Heart left ventricle (tissue), 16 donors: ENCODE results near the gene IFIT1. TPM values are rescaled to one million over a fixed set of nuclear protein-coding genes. Genes with fewer than 3 reads are reported as not detected.

Experiments
- ATAC-seq, 4 donors: fragments of 200-7000 bp; cut with Tn5 transposase; one replicate each; pipeline ENCODE4 v1.9.1; 2020 to 2022; ENCODE audit warnings: moderate library complexity in 4 of 4, mild to moderate bottlenecking in 3 of 4, moderate number of reproducible peaks in 1 of 4
- DNase-seq, 5 donors: peaks; one replicate each; pipeline ENCODE4 v3.0.0-alpha.2; 2020
- H3K27ac ChIP-seq, 12 donors: fragments of 200-600 bp; sonication (generic) in 4 of 12; one replicate each; pipeline versions ENCODE4 v1.5.0 to v1.8.0; 2016 to 2022; ENCODE audit warnings: mild to moderate bottlenecking in 2 of 12
- H3K27me3 ChIP-seq, 9 donors: fragments of 200-600 bp; sonication (generic) in 2 of 9; one replicate each; pipeline versions ENCODE4 v1.5.1 to v1.8.0; 2016 to 2022; ENCODE audit warnings: mild to moderate bottlenecking in 3 of 9
- H3K36me3 ChIP-seq, 9 donors: fragments of 200-600 bp; sonication (generic) in 2 of 9; one replicate each; pipeline versions ENCODE4 v1.5.0 to v1.8.0; 2018 to 2022; ENCODE audit warnings: mild to moderate bottlenecking in 2 of 9
- H3K4me1 ChIP-seq, 12 donors: fragments of 200-600 bp; sonication (generic) in 4 of 12; one replicate each; pipeline versions ENCODE4 v1.5.0 to v1.8.0; 2016 to 2022; ENCODE audit warnings: mild to moderate bottlenecking in 3 of 12
- H3K4me3 ChIP-seq, 12 donors: fragments of 200-600 bp; sonication (generic) in 4 of 12; one replicate each; pipeline versions ENCODE4 v1.5.0 to v1.8.0; 2017 to 2022; ENCODE audit warnings: mild to moderate bottlenecking in 9 of 12, moderate library complexity in 4 of 12
- H3K9me3 ChIP-seq, 12 donors: fragments of 200-600 bp; sonication (generic) in 4 of 12; one replicate each; pipeline versions ENCODE4 v1.5.0 to v1.8.0; 2016 to 2022; ENCODE audit warnings: mild to moderate bottlenecking in 1 of 12
- CTCF ChIP-seq, 12 donors: fragments of 200-600 bp; sonication (generic) in 4 of 12; IDR thresholded peaks; one replicate each; pipeline versions ENCODE4 v1.5.0 to v1.8.0; 2018 to 2022; ENCODE audit warnings: antibody characterized with exemption in 12 of 12, mild to moderate bottlenecking in 5 of 12
- POLR2A ChIP-seq, 2 donors: fragments of 450-650 bp; IDR thresholded peaks; one replicate each; pipeline ENCODE4 v1.6.1; 2017; ENCODE audit warnings: antibody characterized with exemption in 2 of 2, mild to moderate bottlenecking in 2 of 2, moderate library complexity in 2 of 2
- WGBS, 4 donors: extraction: QIAGEN DNeasy Blood & Tissue Kit in 2 of 4; methylation state at CpG; one replicate each; pipeline versions ENCODE4 v1.1.5 to v1.1.7; 2013 to 2018; 5-methylcytosine and 5-hydroxymethylcytosine counted together
- intact Hi-C, 10 donors: fragments of 100-400 bp; cut with DNase I; formaldehyde crosslinking; loops; one replicate each; pipeline versions ENCODE4 v1.11.1 to v1.14.2; 2022
- polyA plus RNA-seq, 2 donors: library from polyadenylated mRNA; stranded (reverse); fragments of 200-250 nt; gene quantifications; one replicate each; pipeline ENCODE4 v1.2.3, GENCODE V29; 2013
- total RNA-seq, 9 donors: library from RNA; depleted of rRNA in 2 of 9; stranded (reverse); fragments of >200 nt in 2 of 9; fragmentation: NEBNext Ultra II Directional in 3 of 9; extraction: Animal tissue kit (Norgen Biotek cat#: 25700) in 3 of 9; gene quantifications; one replicate each; pipeline versions ENCODE4 v1.1.0 to v1.2.4, GENCODE V29; 2016 to 2023
- donor health status: ischemic (EF 13 %, LVEDD 7.1; RV severe dilation, severe dysfunction).
- donor health status: healthy with polysubstance abuse.
- donor health status: DM: no; HTN: yes; CAD: no.
- donor health status: DM: no; HTN: no; CAD: no.
- donor health status: ischemic (EF 25% LVEDD 6.9; RV normal size, moderate dysfunction).
- donor health status: ischemic (EF 25% LVEDD 5.7; RV mildly dilated, moderate dysfunction).
- donor health status: healthy.
- donor health status: DM: yes; HTN: yes; CAD: no.
- donor health status: ischemic (EF 35%, LVEDD 5.7; RV mildly dilated, moderate dysfunction).
- donor health status: nonischemic (EF 11% LVEDD 7.7; RV severe dilation, severe dysfunction).
- donor health status: DM: yes; HTN: yes; CAD: no.
- donor health status: PGD.
- donor health status: ischemic (EF 29% LVEDD 5.4; RV normal size, mild dysfunction).
- donor health status: nonischemic (EF 23%, LVEDD 6.1; RV moderate dilation, normal function).

The IFIT1 gene
- total and polyA plus RNA-seq, 11 donors, result 5.5 to 58.2 (median 25.4) TPM

DNA sequence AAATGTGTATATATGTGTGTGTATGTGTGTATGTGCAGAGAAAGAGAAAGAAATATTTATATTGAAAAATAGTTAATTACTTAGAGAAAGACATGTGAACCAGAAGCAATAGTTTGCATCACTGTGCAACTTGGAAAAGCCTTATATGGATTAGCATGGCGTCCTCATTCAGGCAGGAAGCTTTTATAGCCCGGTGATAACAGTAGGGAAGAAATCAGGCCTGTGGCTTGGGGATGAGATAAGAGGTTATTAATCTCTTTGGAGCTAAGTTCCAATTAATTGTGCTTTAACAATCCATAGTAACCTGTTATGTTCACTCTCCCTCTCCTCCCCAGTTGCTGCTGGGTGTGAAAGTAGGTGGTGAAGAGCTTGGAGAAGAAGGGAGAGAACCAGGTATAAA is 58.5 kb downstream of the IFIT1 start:
- Histone ChIP-seq H3K4me1 (peaks cover 0 to 1% (median 0%) of the 10 kb centered on the region in 12 donors), H3K9me3 (peaks cover 0 to 8% (median 0%) of the 10 kb centered on the region in 12 donors), H3K27me3 (no peaks in the 10 kb centered on the region), H3K27ac (no peak overlapping the region), H3K36me3 (no peaks in the 10 kb centered on the region), H3K4me3 (no peak overlapping the region)
- no peak for DNase-seq
- intact Hi-C loops, result no loop called here
- no peak for ATAC-seq
- TF ChIP-seq POLR2A (IDR thresholded peaks at IDR 0.05) (no peak), CTCF (IDR thresholded peaks at IDR 0.05) (no peak)
- 41 to 61% (median 46%) methylated on average over 2 of the region's 2 CpGs for WGBS, 4 donors

DNA sequence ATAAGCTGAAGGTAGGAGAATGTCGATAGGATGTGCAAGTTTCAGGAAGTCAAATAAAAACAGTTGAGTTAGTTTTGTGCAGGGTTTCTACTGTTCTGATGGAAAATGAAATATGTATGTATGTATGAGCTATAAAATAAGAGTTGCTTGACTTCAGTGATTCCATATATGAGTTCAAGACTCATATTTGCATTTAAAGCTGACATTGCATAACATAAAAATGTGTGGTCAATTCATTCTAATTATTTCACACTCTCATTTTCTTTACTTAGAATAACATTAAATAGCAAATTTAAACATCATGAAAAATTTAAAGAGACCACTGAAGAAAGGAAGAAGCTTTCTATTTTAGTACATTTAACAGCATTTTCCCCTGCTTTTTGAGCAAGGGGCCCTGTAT is 59.8 kb downstream of the IFIT1 start:
- ATAC-seq (no peak), DNase-seq (no peak)
- intact Hi-C loops, result no loop called here
- H3K27me3 ChIP-seq, result no peaks in the 10 kb centered on the region
- no peak overlapping the region for H3K4me3 ChIP-seq
- TF ChIP-seq CTCF (IDR thresholded peaks at IDR 0.05) (no peak), POLR2A (IDR thresholded peaks at IDR 0.05) (no peak)
- no peaks in the 10 kb centered on the region for H3K9me3 ChIP-seq
- no peak overlapping the region for H3K27ac ChIP-seq
- 51 to 73% (median 59%) methylated on average over 1 of the region's 1 CpG for WGBS, 4 donors
- peaks cover 0 to 4% (median 0%) of the 10 kb centered on the region in 12 donors for H3K4me1 ChIP-seq
- H3K36me3 ChIP-seq, result no peaks in the 10 kb centered on the region

DNA sequence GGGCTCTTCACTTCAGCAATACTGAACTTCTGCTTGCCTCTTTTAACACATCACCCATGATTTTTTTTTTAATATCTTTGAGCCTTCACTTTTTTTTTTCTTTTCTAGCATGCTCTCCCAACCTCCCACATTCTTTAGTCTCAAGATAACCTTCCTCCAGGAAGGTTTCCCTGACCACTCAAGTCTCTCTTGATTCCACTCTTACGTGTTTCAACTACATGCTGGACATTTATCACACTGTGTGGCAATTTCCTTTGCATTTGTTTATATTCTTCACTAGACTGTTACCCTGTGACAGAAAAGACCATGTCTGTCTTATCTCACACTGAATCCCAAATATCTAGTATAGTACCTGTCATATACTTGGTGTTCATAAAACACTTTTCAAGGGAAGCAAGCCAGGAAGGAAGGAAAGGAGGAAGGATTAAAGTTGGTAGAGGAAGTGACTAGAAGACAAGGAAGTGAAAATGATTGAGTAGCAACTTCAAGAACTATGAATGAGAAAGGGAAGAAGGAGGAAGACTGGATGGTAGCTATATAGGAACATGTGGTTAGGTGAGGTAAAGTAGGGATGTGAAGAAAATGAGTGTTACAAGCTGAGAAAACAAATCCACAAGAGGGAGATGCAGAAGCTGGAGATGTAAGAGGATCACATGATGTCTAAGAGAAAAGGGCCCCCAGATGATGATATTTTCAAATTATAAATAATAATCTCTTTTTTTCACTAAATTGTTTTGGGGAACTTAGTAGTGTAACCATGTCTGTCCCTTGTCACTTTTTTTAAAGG is 62.3 kb downstream of the IFIT1 start:
- intact Hi-C loops, result no loop called here
- H3K4me3 ChIP-seq, result no peak overlapping the region
- 66 to 90% (median 83%) methylated on average over 1 of the region's 1 CpG for WGBS, 4 donors
- no peaks in the 10 kb centered on the region for H3K27me3 ChIP-seq
- ATAC-seq (no peak), DNase-seq (no peak)
- no peak overlapping the region for H3K27ac ChIP-seq
- no peaks in the 10 kb centered on the region for H3K36me3 ChIP-seq
- TF ChIP-seq POLR2A (IDR thresholded peaks at IDR 0.05), result no peak
- TF ChIP-seq CTCF (IDR thresholded peaks at IDR 0.05), result no peak
- H3K9me3 ChIP-seq, result no peaks in the 10 kb centered on the region
- peaks cover 0 to 20% (median 12%) of the 10 kb centered on the region in 12 donors for H3K4me1 ChIP-seq

Other genes starting within 250 kb of the IFIT1 start
- 1 to 10 TPM in 3 of 9 donors, under 1 TPM in 6; 0.28 to 3.5 (median 0.42) TPM for gene CH25H, start 185.3 kb upstream of the IFIT1 start, total RNA-seq
- gene CH25H, start 185.3 kb upstream of the IFIT1 start, polyA plus RNA-seq, result under 1 TPM; 0.24 to 0.27 TPM
- gene LIPA, start 140.8 kb upstream of the IFIT1 start, total RNA-seq, result 100 to 1,000 TPM in 1 of 9 donors, 10 to 100 TPM in 8; 13.6 to 127 (median 18.8) TPM
- 10 to 100 TPM in 1 of 2 donors, 1 to 10 TPM in 1; 4.8 to 22.1 TPM for gene LIPA, start 140.8 kb upstream of the IFIT1 start, polyA plus RNA-seq
- 10 to 100 TPM in 3 of 9 donors, 1 to 10 TPM in 6; 2.3 to 30.2 (median 5.3) TPM for gene IFIT2, start 90.6 kb upstream of the IFIT1 start, total RNA-seq
- gene IFIT2, start 90.6 kb upstream of the IFIT1 start, polyA plus RNA-seq, result 1 to 10 TPM; 2.1 to 2.8 TPM
- gene IFIT3, start 64.6 kb upstream of the IFIT1 start, total RNA-seq, result 100 to 1,000 TPM in 1 of 9 donors, 10 to 100 TPM in 4, 1 to 10 TPM in 4; 4.4 to 107 (median 12.1) TPM
- gene IFIT3, start 64.6 kb upstream of the IFIT1 start, polyA plus RNA-seq, result 1 to 10 TPM; 4.6 to 5.0 TPM
- under 1 TPM in 2 of 9 donors, not detected in 7; 0.24 to 0.25 TPM for gene IFIT1B, start 14.6 kb upstream of the IFIT1 start, total RNA-seq
- not detected for gene IFIT1B, start 14.6 kb upstream of the IFIT1 start, polyA plus RNA-seq
- 10 to 100 TPM in 6 of 9 donors, 1 to 10 TPM in 3; 5.4 to 21.0 (median 10.4) TPM for gene IFIT5, start 21.9 kb downstream of the IFIT1 start, total RNA-seq
- 1 to 10 TPM; 5.4 to 9.3 TPM for gene IFIT5, start 21.9 kb downstream of the IFIT1 start, polyA plus RNA-seq
- gene SLC16A12, start 143.0 kb downstream of the IFIT1 start, total RNA-seq, result 1 to 10 TPM; 2.0 to 6.6 (median 2.9) TPM
- 1 to 10 TPM; 1.7 to 4.3 TPM for gene SLC16A12, start 143.0 kb downstream of the IFIT1 start, polyA plus RNA-seq